ENCODE results near the gene PCDHGA8.
"Not testable (repeated sequence)": the region's sequence is repeated elsewhere in the genome, so short reads cannot be mapped to it uniquely, and the experiment has no call there.

PCDHGA8 gene

DNA sequence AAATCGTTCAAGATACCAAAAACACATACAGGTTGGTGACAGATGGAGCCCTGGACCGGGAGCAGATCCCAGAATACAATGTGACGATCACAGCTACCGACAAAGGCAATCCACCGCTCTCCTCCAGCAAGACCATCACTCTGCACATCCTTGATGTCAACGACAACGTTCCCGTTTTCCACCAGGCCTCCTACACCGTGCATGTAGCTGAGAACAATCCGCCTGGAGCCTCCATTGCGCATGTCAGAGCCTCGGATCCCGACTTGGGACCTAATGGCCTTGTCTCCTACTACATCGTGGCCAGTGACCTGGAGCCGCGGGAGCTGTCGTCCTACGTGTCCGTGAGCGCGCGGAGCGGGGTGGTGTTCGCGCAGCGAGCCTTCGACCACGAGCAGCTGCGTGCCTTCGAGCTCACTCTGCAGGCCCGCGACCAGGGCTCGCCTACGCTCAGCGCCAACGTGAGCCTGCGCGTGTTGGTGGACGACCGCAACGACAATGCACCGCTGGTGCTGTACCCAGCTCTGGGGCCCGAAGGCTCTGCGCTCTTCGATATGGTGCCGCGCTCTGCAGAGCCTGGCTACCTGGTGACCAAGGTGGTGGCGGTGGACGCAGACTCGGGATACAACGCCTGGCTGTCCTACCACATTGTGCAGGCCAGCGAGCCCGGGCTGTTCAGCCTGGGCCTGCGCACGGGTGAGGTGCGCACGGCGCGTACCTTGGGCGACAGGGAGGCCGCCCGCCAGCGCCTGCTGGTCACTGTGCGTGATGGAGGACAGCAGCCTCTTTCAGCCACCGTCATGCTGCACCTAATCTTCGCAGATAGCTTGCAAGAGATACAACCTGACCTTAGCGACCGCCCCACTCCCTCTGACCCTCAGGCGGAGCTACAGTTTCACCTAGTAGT is 20.6 kb upstream of the PCDHGA8 start:
- DNase-seq = no peak

DNA sequence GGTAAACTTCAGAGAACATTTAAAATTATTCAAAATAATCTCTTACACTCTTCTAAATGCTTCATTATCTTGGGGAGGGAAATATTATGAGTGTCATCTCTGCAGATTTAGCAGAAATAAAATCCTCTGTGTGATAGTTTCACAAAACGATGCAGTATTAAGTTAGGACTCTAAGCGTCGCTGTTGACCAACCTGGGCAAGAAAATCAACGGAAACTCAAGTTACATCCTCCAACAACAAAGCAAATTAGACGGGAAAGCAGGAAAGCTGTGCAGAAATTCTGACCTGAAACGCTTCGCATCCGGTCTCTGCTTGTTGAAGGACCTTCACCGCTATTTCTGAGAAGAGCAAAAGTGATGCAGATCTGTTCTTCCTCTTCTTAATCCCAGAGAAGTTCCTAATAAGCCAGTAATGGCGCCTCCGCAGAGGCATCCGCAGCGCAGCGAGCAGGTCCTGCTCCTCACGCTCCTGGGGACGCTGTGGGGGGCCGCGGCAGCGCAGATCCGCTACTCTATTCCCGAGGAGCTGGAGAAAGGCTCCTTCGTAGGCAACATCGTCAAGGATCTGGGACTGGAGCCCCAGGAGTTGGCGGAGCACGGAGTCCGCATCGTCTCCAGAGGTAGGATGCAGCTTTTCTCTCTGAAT is 18.6 kb upstream of the PCDHGA8 start, which contains the start of gene PCDHGA6:
Gene PCDHGA6 (plus strand): TSS at position 219 of the 645 bp plus-strand sequence. CDS start 193 bp downstream, at position 412.
- no peak for DNase-seq

DNA sequence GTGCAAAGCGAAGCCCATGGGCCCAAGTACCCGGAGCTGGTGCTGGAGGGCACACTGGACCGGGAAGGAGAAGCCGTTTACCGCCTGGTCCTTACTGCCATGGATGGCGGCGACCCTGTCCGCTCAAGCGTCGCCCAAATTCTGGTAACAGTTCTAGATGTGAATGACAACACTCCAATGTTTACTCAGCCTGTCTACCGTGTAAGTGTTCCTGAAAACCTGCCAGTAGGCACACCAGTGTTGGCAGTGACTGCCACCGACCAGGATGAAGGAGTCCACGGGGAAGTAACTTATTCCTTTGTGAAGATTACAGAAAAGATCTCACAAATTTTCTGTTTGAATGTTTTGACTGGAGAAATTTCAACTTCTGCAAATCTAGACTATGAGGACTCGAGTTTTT is 17.8 kb upstream of the PCDHGA8 start:
- DNase-seq = no peak

DNA sequence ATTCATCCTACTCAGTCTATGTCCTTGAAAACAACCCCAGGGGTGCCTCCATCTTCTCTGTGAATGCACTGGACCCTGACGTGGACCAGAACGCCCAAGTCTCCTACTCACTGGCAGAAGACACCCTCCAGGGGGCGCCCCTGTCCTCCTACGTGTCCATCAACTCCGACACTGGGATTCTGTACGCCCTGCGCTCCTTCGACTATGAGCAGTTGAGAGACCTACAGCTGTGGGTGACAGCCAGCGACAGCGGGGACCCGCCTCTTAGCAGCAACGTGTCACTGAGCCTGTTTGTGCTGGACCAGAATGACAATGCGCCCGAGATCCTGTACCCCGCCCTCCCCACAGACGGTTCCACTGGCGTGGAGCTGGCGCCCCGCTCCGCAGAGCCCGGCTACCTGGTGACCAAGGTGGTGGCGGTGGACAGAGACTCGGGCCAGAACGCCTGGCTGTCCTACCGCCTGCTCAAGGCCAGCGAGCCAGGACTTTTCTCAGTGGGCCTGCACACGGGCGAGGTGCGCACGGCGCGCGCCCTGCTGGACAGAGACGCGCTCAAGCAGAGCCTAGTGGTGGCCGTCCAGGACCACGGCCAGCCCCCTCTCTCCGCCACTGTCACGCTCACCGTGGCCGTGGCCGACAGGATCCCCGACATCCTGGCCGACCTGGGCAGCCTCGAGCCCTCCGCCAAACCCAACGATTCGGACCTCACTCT is 16.8 kb upstream of the PCDHGA8 start:
- DNase-seq = not testable (repeated sequence)

DNA sequence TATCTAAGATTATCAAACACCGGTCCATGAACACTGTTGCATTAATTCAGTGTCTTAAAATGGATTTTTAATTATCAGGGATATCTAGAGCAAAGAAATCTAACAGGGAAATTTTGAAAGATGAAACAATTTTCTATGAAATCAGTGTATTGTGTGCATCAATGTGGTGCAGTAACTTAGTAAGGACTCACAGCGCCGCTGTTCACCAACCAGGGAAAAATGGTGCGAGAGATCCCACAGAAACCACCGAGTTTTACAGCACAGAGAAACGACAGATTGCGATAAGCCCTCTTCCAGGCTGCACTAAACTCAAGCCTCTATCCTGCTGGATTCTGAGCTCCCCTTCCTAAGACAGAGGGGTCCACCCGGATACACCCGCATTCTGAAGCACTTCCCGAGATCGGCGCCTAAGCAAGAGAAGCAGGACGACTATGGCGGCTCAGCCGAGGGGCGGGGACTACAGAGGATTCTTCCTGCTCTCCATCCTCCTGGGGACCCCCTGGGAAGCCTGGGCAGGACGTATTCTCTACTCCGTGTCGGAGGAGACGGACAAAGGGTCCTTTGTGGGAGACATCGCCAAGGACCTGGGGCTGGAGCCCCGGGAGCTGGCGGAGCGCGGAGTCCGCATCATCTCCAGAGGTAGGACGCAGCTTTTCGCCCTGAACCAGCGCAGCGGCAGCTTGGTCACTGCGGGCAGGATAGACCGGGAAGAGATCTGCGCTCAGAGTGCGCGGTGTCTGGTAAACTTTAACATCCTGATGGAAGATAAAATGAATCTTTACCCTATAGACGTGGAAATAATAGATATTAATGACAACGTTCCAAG is 9.8 kb upstream of the PCDHGA8 start, which contains the start of gene PCDHGA7:
Gene PCDHGA7 (plus strand): TSS at position 274 of the 826 bp plus-strand sequence. CDS start 158 bp downstream, at position 432.
- DNase-seq = no peak

DNA sequence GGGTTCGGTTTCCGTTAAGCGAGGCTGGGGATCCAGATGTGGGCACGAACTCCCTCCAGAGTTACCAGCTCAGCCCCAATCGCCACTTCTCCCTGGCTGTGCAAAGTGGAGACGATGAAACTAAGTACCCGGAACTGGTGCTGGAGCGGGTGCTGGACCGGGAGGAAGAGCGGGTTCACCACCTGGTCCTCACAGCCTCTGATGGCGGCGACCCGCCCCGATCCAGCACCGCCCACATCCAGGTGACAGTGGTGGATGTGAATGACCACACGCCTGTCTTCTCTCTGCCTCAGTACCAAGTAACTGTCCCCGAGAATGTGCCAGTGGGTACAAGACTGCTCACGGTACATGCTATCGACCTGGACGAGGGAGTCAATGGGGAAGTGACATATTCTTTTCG is 9.1 kb upstream of the PCDHGA8 start:
- DNase-seq = no peak

DNA sequence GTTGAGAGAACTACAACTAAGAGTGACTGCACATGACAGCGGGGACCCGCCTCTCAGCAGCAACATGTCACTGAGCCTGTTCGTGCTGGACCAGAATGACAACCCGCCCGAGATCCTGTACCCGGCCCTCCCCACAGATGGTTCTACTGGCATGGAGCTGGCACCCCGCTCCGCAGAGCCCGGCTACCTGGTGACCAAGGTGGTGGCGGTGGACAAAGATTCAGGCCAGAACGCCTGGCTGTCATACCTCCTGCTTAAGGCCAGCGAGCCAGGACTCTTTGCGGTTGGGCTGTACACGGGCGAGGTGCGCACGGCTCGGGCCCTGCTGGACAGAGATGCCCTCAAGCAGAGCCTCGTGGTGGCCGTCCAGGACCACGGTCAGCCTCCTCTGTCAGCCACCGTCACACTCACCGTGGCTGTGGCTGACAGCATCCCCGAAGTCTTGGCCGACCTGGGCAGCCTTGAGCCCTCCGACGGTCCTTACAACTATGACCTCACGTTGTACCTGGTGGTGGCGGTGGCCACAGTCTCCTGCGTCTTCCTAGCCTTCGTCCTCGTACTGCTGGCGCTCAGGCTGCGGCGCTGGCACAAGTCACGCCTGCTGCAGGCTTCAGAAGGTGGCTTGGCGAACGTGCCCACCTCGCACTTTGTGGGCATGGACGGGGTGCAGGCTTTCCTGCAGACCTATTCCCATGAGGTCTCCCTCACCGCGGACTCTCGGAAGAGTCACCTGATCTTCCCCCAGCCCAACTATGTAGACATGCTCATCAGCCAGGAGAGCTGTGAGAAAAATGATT is 7.8 kb upstream of the PCDHGA8 start:
- no peak for DNase-seq

DNA sequence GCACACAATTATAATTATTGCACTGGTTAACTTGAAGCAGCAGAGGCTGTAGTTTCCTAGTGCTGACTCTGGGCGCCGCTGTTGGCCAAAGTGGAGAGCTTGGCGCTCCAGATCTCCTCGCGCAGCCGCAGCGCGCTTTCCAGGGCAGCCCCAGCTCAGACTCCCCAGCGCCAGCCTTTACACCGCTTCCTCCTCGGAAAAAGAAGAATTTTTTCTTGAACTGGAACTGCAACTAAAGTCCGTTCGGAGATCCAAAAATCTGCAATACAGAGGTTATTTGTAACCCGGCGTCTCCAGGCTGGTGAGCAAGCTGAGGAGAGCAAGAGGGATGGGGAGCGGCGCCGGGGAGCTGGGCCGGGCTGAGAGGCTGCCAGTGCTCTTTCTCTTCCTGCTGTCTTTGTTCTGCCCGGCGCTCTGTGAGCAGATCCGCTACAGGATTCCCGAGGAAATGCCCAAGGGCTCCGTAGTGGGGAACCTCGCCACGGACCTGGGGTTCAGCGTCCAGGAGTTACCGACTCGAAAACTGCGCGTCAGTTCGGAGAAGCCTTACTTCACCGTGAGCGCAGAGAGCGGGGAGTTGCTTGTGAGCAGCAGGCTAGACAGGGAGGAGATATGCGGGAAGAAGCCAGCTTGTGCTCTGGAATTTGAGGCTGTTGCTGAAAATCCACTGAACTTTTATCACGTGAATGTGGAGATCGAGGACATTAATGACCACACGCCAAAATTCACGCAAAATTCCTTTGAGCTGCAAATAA is 4.7 kb upstream of the PCDHGA8 start, which contains the start of gene PCDHGB4:
Gene PCDHGB4 (plus strand): TSS at position 142 of the 755 bp plus-strand sequence. CDS start 187 bp downstream, at position 329.
- not testable (repeated sequence) for DNase-seq

DNA sequence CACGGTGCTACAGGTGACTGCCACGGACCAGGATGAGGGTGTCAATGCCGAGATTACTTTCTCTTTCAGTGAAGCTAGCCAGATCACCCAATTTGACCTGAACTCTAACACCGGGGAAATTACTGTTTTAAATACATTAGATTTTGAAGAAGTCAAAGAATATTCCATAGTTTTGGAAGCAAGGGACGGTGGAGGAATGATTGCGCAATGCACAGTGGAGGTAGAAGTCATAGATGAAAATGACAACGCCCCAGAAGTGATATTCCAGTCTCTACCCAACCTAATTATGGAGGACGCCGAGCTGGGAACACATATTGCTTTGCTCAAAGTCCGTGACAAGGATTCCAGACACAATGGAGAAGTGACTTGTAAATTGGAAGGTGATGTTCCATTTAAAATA is 3.8 kb upstream of the PCDHGA8 start:
- no peak for DNase-seq

DNA sequence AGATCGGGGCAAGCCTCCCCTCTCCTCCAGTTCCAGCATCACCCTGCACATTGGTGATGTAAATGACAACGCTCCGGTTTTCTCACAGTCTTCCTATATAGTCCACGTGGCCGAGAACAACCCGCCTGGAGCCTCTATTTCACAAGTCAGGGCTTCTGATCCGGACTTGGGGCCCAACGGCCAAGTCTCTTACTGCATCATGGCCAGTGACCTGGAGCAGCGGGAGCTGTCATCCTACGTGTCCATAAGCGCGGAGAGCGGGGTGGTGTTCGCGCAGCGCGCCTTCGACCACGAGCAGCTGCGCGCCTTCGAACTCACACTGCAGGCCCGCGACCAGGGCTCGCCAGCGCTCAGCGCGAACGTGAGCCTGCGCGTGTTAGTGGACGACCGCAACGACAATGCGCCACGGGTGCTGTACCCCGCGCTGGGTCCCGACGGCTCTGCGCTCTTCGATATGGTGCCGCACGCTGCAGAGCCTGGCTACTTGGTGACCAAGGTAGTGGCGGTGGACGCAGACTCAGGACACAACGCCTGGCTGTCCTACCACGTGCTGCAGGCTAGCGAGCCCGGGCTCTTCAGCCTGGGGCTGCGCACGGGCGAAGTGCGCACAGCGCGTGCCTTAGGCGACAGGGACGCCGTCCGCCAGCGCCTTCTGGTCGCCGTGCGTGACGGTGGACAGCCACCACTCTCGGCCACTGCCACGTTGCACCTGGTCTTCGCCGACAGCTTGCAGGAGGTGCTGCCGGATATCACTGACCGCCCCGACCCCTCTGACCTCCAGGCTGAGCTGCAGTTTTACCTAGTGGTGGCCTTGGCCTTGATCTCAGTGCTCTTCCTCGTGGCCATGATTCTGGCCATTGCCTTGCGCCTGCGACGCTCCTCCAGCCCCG is 3.0 kb upstream of the PCDHGA8 start:
- DNase-seq = no peak

DNA sequence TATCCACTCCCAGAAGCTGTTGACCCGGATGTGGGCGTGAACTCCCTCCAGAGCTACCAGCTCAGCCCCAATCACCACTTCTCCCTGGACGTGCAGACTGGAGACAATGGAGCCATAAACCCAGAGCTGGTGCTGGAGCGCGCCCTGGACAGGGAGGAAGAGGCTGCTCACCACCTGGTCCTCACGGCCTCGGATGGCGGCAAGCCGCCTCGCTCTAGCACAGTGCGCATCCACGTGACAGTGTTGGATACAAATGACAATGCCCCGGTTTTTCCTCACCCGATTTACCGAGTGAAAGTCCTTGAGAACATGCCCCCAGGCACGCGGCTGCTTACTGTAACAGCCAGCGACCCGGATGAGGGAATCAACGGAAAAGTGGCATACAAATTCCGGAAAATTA is 834 bp downstream of the PCDHGA8 start:
- no peak for DNase-seq

DNA sequence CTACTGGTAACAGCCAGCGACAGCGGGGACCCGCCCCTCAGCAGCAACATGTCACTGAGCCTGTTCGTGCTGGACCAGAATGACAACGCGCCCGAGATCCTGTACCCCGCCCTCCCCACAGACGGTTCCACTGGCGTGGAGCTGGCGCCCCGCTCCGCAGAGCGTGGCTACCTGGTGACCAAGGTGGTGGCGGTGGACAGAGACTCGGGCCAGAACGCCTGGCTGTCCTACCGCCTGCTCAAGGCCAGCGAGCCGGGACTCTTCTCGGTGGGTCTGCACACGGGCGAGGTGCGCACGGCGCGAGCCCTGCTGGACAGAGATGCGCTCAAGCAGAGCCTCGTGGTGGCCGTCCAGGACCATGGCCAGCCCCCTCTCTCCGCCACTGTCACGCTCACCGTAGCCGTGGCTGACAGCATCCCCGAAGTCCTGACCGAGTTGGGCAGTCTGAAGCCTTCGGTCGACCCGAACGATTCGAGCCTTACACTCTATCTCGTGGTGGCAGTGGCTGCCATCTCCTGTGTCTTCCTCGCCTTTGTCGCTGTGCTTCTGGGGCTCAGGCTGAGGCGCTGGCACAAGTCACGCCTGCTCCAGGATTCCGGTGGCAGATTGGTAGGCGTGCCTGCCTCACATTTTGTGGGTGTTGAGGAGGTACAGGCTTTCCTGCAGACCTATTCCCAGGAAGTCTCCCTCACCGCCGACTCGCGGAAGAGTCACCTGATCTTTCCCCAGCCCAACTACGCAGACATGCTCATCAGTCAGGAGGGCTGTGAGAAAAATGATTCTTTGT is 2.2 kb downstream of the PCDHGA8 start:
- DNase-seq = not testable (repeated sequence)

DNA sequence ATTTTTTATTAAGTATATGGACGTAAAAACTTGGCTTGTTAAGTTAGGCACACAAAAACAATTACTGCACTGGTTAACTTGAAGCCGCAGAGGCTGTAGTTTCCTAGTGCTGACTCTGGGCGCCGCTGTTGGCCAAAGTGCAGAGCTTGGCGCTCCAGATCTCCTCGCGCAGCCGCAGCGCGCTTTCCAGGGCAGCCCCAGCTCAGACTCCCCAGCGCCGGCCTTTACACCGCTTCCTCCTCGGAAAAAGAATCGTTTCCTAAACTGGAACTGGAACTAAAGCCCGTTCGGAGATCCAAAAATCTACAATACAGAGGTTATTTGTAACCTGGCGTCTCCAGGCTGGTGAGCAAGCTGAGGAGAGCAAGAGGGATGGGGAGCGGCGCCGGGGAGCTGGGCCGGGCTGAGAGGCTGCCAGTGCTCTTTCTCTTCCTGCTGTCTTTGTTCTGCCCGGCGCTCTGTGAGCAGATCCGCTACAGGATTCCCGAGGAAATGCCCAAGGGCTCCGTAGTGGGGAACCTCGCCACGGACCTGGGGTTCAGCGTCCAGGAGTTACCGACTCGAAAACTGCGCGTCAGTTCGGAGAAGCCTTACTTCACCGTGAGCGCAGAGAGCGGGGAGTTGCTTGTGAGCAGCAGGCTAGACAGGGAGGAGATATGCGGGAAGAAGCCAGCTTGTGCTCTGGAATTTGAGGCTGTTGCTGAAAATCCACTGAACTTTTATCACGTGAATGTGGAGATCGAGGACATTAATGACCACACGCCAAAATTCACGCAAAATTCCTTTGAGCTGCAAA is 5.5 kb downstream of the PCDHGA8 start, which contains the start of gene PCDHGB5:
Gene PCDHGB5 (plus strand): TSS at position 192 of the 796 bp plus-strand sequence. CDS start 181 bp downstream, at position 373.
- DNase-seq = not testable (repeated sequence)

DNA sequence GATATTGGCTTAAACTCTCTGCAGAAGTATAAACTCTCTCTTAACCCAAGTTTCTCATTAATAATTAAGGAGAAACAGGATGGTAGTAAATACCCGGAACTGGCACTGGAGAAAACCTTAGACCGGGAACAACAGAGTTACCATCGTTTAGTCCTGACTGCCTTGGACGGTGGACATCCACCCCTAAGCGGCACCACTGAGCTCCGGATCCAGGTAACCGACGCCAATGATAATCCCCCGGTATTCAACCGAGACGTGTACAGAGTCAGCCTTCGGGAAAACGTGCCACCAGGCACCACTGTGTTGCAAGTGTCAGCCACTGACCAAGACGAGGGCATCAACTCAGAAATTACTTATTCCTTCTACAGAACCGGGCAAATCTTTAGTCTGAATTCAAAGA is 6.2 kb downstream of the PCDHGA8 start:
- no peak for DNase-seq

DNA sequence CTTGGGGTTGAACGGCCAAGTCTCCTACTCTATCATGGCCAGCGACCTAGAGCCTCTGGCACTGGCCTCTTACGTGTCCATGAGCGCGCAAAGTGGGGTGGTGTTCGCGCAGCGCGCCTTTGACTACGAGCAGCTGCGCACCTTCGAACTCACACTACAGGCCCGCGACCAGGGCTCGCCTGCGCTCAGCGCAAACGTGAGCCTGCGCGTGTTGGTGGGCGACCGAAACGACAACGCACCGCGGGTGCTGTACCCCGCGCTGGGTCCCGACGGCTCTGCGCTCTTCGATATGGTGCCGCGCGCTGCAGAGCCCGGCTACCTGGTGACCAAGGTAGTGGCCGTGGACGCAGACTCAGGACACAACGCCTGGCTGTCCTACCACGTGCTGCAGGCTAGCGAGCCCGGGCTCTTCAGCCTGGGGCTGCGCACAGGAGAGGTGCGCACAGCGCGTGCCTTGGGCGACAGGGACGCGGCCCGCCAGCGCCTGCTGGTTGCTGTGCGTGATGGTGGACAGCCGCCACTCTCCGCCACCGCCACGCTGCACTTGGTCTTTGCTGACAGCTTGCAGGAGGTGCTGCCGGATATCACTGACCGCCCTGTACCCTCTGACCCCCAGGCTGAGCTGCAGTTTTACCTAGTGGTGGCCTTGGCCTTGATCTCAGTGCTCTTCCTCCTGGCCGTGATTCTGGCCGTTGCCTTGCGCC is 7.3 kb downstream of the PCDHGA8 start:
- DNase-seq = no peak

DNA sequence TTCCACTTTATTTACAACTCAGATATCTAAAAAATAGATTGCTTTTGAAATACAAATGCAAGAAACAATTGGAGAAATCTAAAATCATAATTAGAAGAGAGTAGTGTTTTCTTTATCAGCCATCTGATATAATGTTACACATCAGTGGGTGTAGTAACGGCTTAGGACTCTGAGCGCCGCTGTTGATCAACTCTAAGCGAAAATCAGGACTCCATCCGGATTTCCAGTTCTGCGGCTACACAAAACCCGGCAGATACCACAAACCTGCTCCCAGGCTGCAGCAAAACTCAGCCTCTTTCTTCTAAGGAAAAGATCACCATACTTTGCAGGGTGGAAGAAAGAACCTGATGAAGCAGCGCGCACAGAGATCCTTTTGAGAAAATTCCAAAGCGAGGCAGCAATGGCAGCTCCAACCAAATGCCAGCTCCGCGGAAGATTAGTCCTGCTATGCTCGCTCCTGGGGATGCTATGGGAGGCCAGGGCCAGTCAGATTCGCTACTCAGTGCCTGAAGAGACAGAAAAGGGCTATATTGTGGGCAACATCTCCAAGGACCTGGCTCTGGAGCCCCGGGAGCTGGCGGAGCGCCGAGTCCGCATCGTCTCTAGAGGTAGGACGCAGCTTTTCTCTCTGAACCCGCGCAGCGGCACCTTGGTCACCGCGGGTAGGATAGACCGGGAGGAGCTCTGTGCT is 10.3 kb downstream of the PCDHGA8 start, which contains the start of gene PCDHGA9:
Gene PCDHGA9 (plus strand): TSS at position 226 of the 691 bp plus-strand sequence. CDS start 175 bp downstream, at position 401.
- no peak for DNase-seq

All from DMS 273 treated with DMSO at 0.1 percent for 48 hours (cell line).